Activated T-cell treated with anti-CD3 and anti-CD28 coated beads for 48 hours (primary cell): ENCODE measurements around the gene LHPP.
"Not testable (repeated sequence)": the region's sequence is repeated elsewhere in the genome, so short reads cannot be mapped to it uniquely, and the experiment has no call there.

ENCODE experiments used
- DNase-seq: peaks from one replicate; pipeline ENCODE4 v3.0.0-alpha.2; 2020; ENCODE audit warnings: low read depth

Gene LHPP

GRCh38 chr10:124608093-124608721 lies 146.6 kb downstream of the LHPP start:
- no peak for DNase-seq

- no peak for DNase-seq
These were observed 148.1 kb downstream of the LHPP start for GRCh38 chr10:124609698-124610097.

GRCh38 chr10:124610186-124610585 lies 148.6 kb downstream of the LHPP start:
- DNase-seq, result not testable (repeated sequence)

GRCh38 chr10:124610851-124611250 lies 149.2 kb downstream of the LHPP start:
- not testable (repeated sequence) for DNase-seq

- DNase-seq, result no peak
These were observed 150.1 kb downstream of the LHPP start for GRCh38 chr10:124611738-124612137.

GRCh38 chr10:124612611-124613498 lies 151.2 kb downstream of the LHPP start:
- DNase-seq, result no peak

- peak; percentile 58 for DNase-seq
These were observed 152.5 kb downstream of the LHPP start for GRCh38 chr10:124614003-124614659.

GRCh38 chr10:124615259-124615658 lies 153.6 kb downstream of the LHPP start:
- DNase-seq, result no peak

- no peak for DNase-seq
These were observed 154.6 kb downstream of the LHPP start for GRCh38 chr10:124616040-124616835.

- DNase-seq, result no peak
These were observed 155.2 kb downstream of the LHPP start for GRCh38 chr10:124616836-124617130.

GRCh38 chr10:124618470-124619073 lies 156.9 kb downstream of the LHPP start:
- no peak for DNase-seq

GRCh38 chr10:124619195-124619594 lies 157.6 kb downstream of the LHPP start:
- DNase-seq, result no peak

GRCh38 chr10:124619802-124620490 lies 158.3 kb downstream of the LHPP start:
- no peak for DNase-seq

- DNase-seq, result no peak
These were observed 160.0 kb downstream of the LHPP start for GRCh38 chr10:124621637-124622036.

- DNase-seq, result no peak
These were observed 160.5 kb downstream of the LHPP start for GRCh38 chr10:124622158-124622557.

- DNase-seq, result no peak
These were observed 161.4 kb downstream of the LHPP start for GRCh38 chr10:124622866-124623536.

GRCh38 chr10:124624006-124624405 lies 162.4 kb downstream of the LHPP start:
- no peak for DNase-seq

GRCh38 chr10:124624466-124624865 lies 162.8 kb downstream of the LHPP start:
- DNase-seq, result no peak

GRCh38 chr10:124624895-124625294 lies 163.3 kb downstream of the LHPP start:
- DNase-seq, result no peak

- DNase-seq, result no peak
These were observed 164.2 kb downstream of the LHPP start for GRCh38 chr10:124625831-124626238.
